ENCODE measurements around the gene FILIP1. TPM values are rescaled to one million over a fixed set of nuclear protein-coding genes. Genes with fewer than 3 reads are reported as not detected.

FILIP1 gene
- total and polyA plus RNA-seq, 2 of the 8 experiments (the other 6 are each of a cell fraction or from before 2014, with no cell fraction given), result 2.4 to 5.7 TPM

DNA sequence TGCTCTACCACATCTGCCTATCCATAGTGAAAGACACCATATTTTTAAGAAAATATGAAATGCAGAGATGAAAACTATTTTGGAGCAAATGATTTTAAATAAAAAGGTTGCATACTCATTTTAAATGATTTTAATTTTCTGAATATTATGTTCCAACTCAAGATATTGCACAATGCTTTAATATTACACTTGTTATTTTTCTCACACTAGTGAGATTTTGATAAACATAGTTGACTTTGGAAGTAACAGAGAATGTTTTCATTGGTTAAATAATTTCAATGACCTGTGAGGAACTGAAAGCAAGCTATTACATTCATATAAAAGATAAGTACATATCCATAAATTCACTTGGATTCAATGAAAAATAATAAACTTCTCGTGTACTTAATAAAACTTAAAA, 201.9 kb downstream of the FILIP1 start (continued):
- no peak for TF ChIP-seq EP300 (IDR thresholded peaks at IDR 0.05; ENCODE audit: borderline replicate concordance in 1 of 2, low read depth in 2 of 2, low read length in 2 of 2)
- TF ChIP-seq, protein P1, sequence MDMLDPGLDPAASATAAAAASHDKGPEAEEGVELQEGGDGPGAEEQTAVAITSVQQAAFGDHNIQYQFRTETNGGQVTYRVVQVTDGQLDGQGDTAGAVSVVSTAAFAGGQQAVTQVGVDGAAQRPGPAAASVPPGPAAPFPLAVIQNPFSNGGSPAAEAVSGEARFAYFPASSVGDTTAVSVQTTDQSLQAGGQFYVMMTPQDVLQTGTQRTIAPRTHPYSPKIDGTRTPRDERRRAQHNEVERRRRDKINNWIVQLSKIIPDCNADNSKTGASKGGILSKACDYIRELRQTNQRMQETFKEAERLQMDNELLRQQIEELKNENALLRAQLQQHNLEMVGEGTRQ (IDR thresholded peaks at IDR 0.05; ENCODE audit: low read length), result no peak
- TF ChIP-seq CEBPB (IDR thresholded peaks at IDR 0.05; ENCODE audit: low read depth, low read length), result no peak
- no peak for TF ChIP-seq CBX8 (IDR thresholded peaks at IDR 0.05; ENCODE audit: borderline replicate concordance, low read depth, low read length)

Data from H1 (cell line).